HL-60 (cell line): ENCODE data around the gene PAPPA2.

Source experiments
- DNase-seq, 2 experiments: peaks; one replicate each; pipeline ENCODE4 v3.0.0-alpha.2; 2010 to 2020; ENCODE audit warnings: low read depth in 1 of 2, low spot score in 1 of 2
- H3K27ac ChIP-seq: fragments of 250-450 bp; sonication (Bioruptor Pico); replicated peaks from 2 replicates; pipeline ENCODE4 v1.5.1; 2020; ENCODE audit warnings: mild to moderate bottlenecking, moderate library complexity
- H3K27me3 ChIP-seq: fragments of 250-450 bp; sonication (Bioruptor Pico); 2 replicates; pipeline ENCODE4 v1.5.1; 2021; ENCODE audit warnings: mild to moderate bottlenecking, moderate library complexity; ENCODE audit not compliant: insufficient read depth, poor library complexity, severe bottlenecking
- H3K4me3 ChIP-seq: replicated peaks from 2 replicates; pipeline ENCODE4 v1.5.1; 2011; ENCODE audit warnings: mild to moderate bottlenecking, control low read depth, low read length; ENCODE audit not compliant: insufficient read depth
- CTCF ChIP-seq: IDR thresholded peaks from one replicate; pipeline ENCODE4 v1.5.1; 2011; ENCODE audit warnings: low read length, control low read depth, inconsistent platforms; ENCODE audit not compliant: insufficient read depth
- GABPA ChIP-seq: IDR thresholded peaks from 2 replicates; pipeline ENCODE4 v1.6.1; 2012; ENCODE audit warnings: low read depth
- POLR2AphosphoS5 ChIP-seq: IDR thresholded peaks from 2 replicates; pipeline ENCODE4 v1.6.1; 2012; ENCODE audit warnings: low read depth
- REST ChIP-seq: IDR thresholded peaks from 2 replicates; pipeline ENCODE4 v1.6.1; 2012; ENCODE audit warnings: low read depth; ENCODE audit not compliant: insufficient replicate concordance
- SPI1 ChIP-seq: IDR thresholded peaks from 2 replicates; pipeline ENCODE4 v1.6.1; 2012; ENCODE audit warnings: low read depth, mild to moderate bottlenecking, borderline replicate concordance

Gene PAPPA2

GRCh38 chr1:176543360-176544129 lies 80.6 kb downstream of the PAPPA2 start:
- DNase-seq: no peak
- Histone ChIP-seq H3K4me3 (no peak overlapping the region), H3K27me3 (no peaks in the 10 kb centered on the region), H3K27ac (no peak overlapping the region)
- TF ChIP-seq POLR2AphosphoS5 (no peak), REST (no peak), SPI1 (no peak), CTCF (no peak), GABPA (no peak)

- Histone ChIP-seq H3K27ac (no peak overlapping the region), H3K4me3 (no peak overlapping the region), H3K27me3 (no peaks in the 10 kb centered on the region)
- TF ChIP-seq GABPA (no peak), REST (no peak), POLR2AphosphoS5 (no peak), CTCF (no peak), SPI1 (no peak)
- DNase-seq: no peak
These were observed 82.2 kb downstream of the PAPPA2 start for GRCh38 chr1:176545034-176545639.

GRCh38 chr1:176546825-176547224 lies 83.8 kb downstream of the PAPPA2 start:
- Histone ChIP-seq H3K27ac (no peak overlapping the region), H3K4me3 (no peak overlapping the region), H3K27me3 (no peaks in the 10 kb centered on the region)
- TF ChIP-seq CTCF: no peak
- TF ChIP-seq SPI1: no peak
- TF ChIP-seq GABPA: no peak
- no peak for TF ChIP-seq REST
- no peak for TF ChIP-seq POLR2AphosphoS5
- DNase-seq: no peak
